ENCODE data around the gene MCRS1. TPM values are rescaled to one million over a fixed set of nuclear protein-coding genes. Genes with fewer than 3 reads are reported as not detected.
"Not testable (repeated sequence)": the region's sequence is repeated elsewhere in the genome, so short reads cannot be mapped to it uniquely, and the experiment has no call there.

MCRS1 gene
- total RNA-seq, 1 donor from 2014 or later, result 65.6 TPM

DNA sequence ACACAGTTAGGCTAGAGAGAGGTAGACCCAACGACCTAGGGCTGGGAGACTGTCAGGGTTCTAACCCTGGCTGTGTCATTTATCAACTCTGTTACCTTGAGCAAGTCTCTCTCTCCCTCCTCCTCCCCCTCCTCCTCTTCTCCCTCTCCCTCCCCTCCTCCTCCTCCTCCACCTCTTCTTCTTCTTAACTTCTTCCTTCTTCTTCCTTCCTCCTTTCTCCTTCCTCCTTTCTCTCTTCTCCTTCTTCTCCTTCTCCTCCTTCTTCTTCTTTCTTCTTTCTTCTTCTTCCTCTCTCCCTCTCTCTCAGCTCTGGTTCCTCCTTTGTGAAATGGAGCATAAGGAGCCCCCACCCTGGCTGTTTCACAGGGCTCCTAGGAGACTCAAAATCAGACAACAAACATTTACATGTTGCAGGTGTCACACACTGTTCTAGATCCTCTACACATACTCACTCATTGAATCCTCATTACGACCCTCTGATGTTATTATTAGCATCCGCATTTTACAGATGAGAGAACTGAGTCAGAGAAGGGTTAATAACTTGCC, 31.3 kb downstream of the MCRS1 start:
- TF ChIP-seq, protein P1, sequence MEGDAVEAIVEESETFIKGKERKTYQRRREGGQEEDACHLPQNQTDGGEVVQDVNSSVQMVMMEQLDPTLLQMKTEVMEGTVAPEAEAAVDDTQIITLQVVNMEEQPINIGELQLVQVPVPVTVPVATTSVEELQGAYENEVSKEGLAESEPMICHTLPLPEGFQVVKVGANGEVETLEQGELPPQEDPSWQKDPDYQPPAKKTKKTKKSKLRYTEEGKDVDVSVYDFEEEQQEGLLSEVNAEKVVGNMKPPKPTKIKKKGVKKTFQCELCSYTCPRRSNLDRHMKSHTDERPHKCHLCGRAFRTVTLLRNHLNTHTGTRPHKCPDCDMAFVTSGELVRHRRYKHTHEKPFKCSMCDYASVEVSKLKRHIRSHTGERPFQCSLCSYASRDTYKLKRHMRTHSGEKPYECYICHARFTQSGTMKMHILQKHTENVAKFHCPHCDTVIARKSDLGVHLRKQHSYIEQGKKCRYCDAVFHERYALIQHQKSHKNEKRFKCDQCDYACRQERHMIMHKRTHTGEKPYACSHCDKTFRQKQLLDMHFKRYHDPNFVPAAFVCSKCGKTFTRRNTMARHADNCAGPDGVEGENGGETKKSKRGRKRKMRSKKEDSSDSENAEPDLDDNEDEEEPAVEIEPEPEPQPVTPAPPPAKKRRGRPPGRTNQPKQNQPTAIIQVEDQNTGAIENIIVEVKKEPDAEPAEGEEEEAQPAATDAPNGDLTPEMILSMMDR (IDR thresholded peaks at IDR 0.05; ENCODE audit: unreplicated experiment), result no peak
- no peaks in the 10 kb centered on the region for H3K36me3 Mint-ChIP-seq
- H3K4me3 Mint-ChIP-seq, result peak overlapping the region; percentile 68
- H3K27ac Mint-ChIP-seq, result no peak overlapping the region
- peaks cover 33% of the 10 kb centered on the region for H3K4me1 Mint-ChIP-seq
- H3K27me3 Mint-ChIP-seq (ENCODE audit: low read depth), result peaks cover 54% of the 10 kb centered on the region
- DNase-seq (ENCODE audit: low spot score in 2 of 2, unreplicated experiment in 2 of 2), result no peak
- no peaks in the 10 kb centered on the region for H3K9me3 Mint-ChIP-seq

DNA sequence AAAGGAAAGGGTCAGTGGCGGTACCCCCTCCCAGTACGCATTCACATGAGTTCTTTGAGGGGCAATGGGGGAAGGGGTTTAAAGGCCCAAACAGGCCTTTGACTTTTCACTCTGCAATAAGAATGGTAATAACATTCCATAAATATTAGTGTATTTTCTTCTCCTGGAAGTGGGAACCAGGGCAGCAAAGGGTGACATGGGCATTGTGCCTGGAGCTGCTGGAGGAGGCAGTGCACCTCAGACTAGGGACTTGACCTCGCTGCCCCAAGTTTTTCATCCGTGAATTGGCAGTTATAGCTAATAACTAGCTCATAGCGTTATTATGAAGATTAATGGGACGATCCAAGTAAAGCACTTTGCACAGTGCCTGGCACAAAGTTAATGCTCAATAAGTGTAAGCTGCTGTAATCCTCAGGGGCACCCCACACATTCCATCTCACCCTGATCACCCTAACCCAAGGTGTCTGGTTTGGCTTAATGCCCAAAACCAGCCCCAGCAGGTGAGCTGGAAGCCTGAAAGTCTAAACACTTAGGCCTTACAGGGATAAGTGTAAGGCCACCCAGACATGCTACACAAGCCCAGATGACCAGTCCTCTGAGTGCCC, 31.9 kb downstream of the MCRS1 start:
- H3K9me3 Mint-ChIP-seq, result no peaks in the 10 kb centered on the region
- peaks cover 48% of the 10 kb centered on the region for H3K27me3 Mint-ChIP-seq (ENCODE audit: low read depth)
- no peak overlapping the region for H3K4me3 Mint-ChIP-seq
- TF ChIP-seq, protein P1 (IDR thresholded peaks at IDR 0.05; ENCODE audit: unreplicated experiment), result no peak
- H3K27ac Mint-ChIP-seq, result no peak overlapping the region
- no peak for DNase-seq (ENCODE audit: low spot score in 2 of 2, unreplicated experiment in 2 of 2)
- no peaks in the 10 kb centered on the region for H3K36me3 Mint-ChIP-seq
- H3K4me1 Mint-ChIP-seq, result peaks cover 27% of the 10 kb centered on the region

DNA sequence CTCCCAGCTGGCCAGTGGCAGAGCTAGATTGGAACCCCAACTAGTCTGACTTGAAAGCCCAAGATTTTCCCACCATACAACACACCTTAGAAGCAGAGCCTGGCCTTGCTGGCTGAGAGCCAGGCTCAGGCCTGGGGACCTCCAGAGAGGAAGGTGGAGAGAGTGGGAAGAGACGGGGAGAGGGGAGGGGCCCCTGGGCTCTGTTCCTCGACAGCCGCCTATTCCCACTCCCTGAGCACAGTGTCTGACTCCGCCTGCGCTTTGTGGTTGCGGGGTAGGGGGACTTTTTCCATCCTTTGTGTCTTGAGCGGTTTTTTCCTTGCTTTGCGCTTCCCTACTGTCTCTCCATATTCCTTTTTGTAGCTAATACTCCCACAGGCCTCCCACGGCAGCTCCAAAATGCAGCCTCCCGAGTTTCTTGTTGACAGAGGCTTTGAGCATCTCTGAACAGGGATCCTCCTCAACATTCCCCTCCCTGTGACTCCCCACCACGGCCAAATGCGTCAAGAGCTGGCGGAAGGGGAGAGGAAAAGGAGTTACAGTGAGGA, 33.1 kb downstream of the MCRS1 start:
- Mint-ChIP-seq H3K27me3 (ENCODE audit: low read depth) (peaks cover 37% of the 10 kb centered on the region), H3K27ac (peak overlapping the region; percentile 43), H3K9me3 (no peaks in the 10 kb centered on the region), H3K4me1 (peaks cover 24% of the 10 kb centered on the region), H3K36me3 (peaks cover 4% of the 10 kb centered on the region), H3K4me3 (no peak overlapping the region)
- TF ChIP-seq, protein P1 (IDR thresholded peaks at IDR 0.05; ENCODE audit: unreplicated experiment), result no peak
- no peak for DNase-seq (ENCODE audit: low spot score in 2 of 2, unreplicated experiment in 2 of 2)

DNA sequence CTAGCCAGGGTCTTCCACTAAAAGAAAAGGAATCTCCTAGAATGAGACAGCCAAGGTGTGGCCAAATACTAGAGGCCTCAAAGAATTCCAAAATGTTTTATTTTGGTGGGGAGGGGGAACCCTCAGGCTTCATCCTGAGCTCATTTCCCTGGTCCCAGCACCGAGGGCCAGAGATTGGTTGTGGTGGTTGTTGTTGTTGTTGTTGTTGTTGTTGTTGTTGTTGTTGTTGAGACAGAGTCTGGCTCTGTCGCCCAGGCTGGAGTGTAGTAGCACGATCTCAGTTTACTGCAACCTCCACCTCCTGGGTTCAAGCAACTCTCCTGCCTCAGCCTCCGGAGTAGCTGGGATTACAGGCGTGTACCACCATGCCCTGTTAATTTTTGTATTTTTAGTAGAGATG, 33.8 kb downstream of the MCRS1 start:
- H3K4me3 Mint-ChIP-seq; H3K36me3 Mint-ChIP-seq; DNase-seq (ENCODE audit: low spot score in 2 of 2, unreplicated experiment in 2 of 2); H3K9me3 Mint-ChIP-seq; H3K27ac Mint-ChIP-seq: not testable (repeated sequence)
- peaks cover 22% of the 10 kb centered on the region for H3K4me1 Mint-ChIP-seq
- H3K27me3 Mint-ChIP-seq (ENCODE audit: low read depth), result peaks cover 32% of the 10 kb centered on the region

DNA sequence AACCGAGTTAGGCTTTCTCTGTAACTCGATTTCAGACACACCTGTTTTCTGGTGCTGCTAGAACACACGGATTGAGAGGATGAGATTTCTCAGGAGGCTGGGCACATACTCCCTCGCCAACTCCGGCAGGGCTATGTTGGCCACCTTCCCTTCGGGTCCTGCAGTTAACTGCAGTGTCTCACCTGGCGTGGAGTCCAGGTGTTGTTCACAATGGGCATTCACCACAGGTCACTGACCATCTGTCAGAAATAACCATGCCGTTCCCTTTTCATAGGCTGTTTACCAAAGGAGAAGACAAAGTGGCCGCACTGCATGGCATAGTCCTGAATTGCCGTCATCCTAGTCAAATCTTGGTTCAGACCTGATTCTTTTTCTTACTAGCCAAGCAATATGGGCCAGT, 34.6 kb downstream of the MCRS1 start:
- no peaks in the 10 kb centered on the region for H3K9me3 Mint-ChIP-seq
- TF ChIP-seq, protein P1 (IDR thresholded peaks at IDR 0.05; ENCODE audit: unreplicated experiment), result no peak
- no peak overlapping the region for H3K4me3 Mint-ChIP-seq
- peaks cover 22% of the 10 kb centered on the region for H3K4me1 Mint-ChIP-seq
- DNase-seq (ENCODE audit: low spot score in 2 of 2, unreplicated experiment in 2 of 2), result no peak
- peaks cover 10% of the 10 kb centered on the region for H3K36me3 Mint-ChIP-seq
- H3K27me3 Mint-ChIP-seq (ENCODE audit: low read depth), result peaks cover 31% of the 10 kb centered on the region
- H3K27ac Mint-ChIP-seq, result no peak overlapping the region

DNA sequence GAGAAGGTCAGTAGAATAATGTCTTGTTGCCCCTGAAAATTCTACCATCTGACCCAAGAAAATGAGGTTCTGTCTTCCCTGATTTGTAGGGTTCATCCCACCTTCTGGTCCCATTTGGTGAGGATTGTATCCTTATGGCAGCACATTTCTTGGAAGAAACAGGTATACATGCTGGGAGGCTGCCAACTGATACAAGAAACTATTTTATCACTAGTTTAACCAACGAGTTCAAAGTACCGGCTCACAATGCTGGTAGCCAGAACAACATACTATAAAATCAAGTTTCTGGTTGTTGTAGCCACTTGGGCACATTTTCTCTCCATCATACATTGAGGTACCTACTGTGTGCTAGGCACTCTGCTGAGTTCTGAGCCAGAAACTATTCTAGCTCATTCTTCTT, 36.2 kb downstream of the MCRS1 start:
- H3K9me3 Mint-ChIP-seq, result no peaks in the 10 kb centered on the region
- no peak overlapping the region for H3K27ac Mint-ChIP-seq
- TF ChIP-seq, protein P1 (IDR thresholded peaks at IDR 0.05; ENCODE audit: unreplicated experiment), result no peak
- peaks cover 19% of the 10 kb centered on the region for H3K36me3 Mint-ChIP-seq
- no peak for DNase-seq (ENCODE audit: low spot score in 2 of 2, unreplicated experiment in 2 of 2)
- no peak overlapping the region for H3K4me3 Mint-ChIP-seq
- peaks cover 16% of the 10 kb centered on the region for H3K27me3 Mint-ChIP-seq (ENCODE audit: low read depth)
- H3K4me1 Mint-ChIP-seq, result peaks cover 15% of the 10 kb centered on the region

Data from mesothelial cell of epicardium (in vitro differentiated cells).